ENCODE data around the gene ZFP64.

The ZFP64 gene

DNA sequence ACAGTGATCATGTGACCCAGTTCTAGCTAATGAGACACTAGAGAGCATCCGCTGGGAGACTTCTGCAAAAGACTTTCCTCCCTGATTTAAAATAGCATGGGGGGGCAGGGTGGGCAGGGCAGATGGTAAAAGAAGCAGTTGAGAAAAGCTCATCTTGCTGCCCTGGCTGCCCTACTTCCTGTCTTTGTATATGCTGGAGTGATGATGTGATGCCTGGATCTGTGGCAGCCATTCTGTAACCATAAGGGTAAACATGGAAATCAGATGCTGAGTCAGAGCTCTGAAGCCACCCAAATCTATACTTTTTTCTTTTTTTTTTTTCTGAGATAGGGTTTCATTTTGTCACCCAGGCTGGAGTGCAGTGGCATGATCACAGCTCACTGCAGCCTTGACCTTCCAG is 25.4 kb downstream of the ZFP64 start:
- TF ChIP-seq, protein P1, sequence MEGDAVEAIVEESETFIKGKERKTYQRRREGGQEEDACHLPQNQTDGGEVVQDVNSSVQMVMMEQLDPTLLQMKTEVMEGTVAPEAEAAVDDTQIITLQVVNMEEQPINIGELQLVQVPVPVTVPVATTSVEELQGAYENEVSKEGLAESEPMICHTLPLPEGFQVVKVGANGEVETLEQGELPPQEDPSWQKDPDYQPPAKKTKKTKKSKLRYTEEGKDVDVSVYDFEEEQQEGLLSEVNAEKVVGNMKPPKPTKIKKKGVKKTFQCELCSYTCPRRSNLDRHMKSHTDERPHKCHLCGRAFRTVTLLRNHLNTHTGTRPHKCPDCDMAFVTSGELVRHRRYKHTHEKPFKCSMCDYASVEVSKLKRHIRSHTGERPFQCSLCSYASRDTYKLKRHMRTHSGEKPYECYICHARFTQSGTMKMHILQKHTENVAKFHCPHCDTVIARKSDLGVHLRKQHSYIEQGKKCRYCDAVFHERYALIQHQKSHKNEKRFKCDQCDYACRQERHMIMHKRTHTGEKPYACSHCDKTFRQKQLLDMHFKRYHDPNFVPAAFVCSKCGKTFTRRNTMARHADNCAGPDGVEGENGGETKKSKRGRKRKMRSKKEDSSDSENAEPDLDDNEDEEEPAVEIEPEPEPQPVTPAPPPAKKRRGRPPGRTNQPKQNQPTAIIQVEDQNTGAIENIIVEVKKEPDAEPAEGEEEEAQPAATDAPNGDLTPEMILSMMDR (IDR thresholded peaks at IDR 0.05), result no peak

DNA sequence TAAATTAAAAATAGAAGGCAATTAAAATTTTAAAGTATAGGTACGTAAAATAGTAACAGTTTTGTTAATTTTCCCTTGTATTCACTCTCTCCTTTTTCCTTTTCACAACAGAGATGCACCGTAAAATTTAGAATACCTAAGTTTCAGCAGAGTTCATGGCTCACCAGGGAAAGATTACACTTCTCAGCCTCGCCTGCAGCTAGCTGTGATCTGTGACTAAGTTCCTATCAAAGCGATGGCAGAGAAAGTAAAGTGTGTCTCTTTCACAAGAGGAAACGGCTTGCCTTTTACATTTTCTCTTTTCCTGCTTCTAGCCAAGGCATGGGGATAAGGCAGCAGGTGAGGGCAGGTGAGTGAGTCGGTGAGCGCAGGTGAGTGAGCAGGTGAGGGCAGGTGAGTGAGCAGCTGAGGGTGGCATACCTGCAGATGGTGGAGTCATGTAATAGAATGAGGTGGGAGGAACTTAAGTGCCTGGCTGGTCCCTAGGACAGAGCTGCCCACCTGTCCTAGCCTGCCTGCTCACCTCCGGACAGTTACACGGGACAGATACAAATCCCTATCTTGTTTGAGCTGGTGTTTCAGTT is 30.9 kb downstream of the ZFP64 start:
- TF ChIP-seq, protein P1 (IDR thresholded peaks at IDR 0.05), result no peak

DNA sequence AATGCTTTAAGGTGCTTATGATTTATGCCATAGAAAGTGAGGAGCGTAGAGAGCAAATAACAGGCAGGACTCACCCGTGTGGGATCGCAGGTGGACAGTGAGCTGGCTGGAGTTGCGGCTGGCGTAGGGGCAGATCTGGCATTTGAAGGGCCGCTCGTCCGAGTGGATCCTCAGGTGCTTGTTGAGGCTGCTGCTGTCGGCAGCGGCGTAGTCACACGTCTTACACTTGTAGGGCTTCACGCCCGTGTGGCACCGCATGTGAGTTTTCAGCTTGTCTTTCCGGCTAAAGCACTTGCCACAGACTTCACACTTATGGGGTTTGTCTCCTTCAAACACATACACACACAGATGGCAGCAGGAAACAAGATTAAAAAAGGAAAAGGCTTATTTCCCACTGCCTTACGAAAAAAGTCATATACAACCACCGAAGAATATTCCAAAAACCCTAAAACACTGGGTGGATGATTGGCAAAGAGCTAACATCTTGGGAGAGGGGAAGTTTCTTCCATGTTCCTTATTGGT is 31.5 kb downstream of the ZFP64 start:
- TF ChIP-seq, protein P1 (IDR thresholded peaks at IDR 0.05), result no peak

DNA sequence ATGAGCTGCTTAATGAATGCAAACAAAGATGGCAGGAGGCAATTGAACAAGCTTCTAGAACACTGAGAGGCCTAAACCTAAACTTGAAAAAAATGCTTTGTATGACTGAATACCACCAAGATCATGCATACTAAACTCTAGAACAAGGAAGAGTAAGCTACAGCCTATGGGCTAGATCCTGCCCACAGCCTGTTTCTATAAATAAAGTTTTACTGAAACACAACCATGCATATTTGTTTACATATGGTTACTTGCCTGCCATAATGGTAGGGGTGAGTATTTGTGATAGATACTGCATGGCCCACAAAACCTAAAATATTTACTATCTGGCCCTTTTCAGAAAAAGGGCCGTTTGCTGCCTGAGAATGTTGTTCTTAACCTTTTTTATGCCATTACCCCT is 37.0 kb downstream of the ZFP64 start:
- TF ChIP-seq, protein P1 (IDR thresholded peaks at IDR 0.05), result no peak

DNA sequence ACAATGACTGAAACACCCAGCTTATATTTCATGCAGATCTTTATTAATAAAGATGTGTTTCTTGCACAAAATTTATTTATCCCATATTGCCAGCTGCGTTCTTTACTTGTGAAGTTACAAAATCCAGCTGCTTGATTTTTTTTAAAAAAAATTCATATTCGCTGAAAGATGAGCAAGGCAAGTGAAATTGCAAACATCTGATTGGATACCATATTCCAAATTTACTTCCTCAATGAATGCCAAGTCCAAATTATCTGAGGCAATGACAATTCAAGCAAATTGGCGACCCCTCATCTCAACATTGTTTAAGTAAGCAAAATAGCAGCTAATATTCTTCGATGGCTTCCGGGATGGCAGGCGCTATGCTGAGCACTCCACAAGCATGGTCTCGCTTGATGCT is 37.7 kb downstream of the ZFP64 start:
- TF ChIP-seq, protein P1 (IDR thresholded peaks at IDR 0.05), result no peak

DNA sequence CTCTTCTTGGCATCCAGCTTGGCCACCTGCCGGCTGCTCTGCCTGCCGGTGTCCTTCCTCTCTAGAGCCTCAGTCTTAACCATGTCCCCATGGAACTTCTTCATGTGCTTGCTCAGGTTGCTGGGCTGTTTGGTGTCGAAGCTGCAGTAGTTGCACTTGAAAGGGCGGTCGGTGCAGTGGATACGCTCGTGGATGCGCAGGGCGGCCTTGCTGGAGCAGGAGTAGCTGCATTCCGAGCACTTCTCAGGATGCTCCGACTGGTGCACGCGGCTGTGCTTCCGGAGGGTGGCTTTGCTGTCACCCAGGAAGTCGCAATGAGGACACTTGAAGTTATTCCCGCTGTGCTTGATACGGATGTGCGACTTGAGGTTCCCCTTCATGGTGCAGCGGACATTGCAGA is 38.7 kb downstream of the ZFP64 start:
- TF ChIP-seq, protein P1 (IDR thresholded peaks at IDR 0.05), result no peak

DNA sequence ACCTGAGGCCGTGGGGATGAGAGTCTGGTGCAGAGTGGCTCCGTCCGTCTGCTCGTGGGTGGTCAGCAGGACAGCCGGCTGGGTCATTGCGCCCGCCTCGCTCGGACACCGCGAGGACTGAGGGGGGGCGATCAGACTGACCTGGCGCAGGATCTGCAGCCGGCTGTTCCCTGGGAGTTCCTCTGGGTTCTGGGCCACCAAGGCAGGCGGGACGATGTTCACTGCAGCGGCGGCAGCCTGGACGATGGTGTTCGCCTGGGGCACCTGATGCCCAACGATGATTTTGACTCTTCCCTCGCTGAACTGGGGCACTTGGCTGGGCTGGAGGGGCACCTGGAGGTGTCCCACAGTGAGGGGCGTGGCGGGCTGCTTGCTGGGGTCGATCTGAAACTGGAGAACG is 39.2 kb downstream of the ZFP64 start:
- TF ChIP-seq, protein P1 (IDR thresholded peaks at IDR 0.05), result no peak
